HG02970 (cell line): ENCODE data around the gene RGS6.

Experiments
- ATAC-seq: cut with Tn5 transposase; IDR thresholded peaks from one replicate; pipeline ENCODE4 v1.9.1; 2021; ENCODE audit warnings: mild to moderate bottlenecking, moderate library complexity, moderate number of reproducible peaks; ENCODE audit not compliant: unreplicated experiment, low FRiP score

The RGS6 gene

DNA sequence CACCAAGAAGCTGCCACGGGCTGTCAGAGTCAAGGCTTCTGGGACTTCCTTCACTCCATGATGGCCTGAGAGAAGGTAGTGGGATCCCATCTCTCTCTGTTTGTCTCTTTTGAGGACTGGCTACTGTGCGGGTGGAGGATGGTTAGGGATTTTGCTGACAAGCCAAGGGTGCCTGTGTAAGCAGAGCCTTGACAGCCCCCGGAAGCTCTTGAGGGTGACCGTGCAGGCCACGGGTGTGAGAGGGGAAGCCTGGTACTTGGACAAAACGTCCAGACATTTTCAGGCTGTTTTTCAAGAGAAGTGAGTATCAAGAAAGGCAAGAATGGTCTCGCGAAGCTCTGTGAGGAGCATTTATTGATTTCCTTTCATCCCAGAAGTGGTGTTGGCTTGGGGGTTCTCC, 609.3 kb downstream of the RGS6 start:
- no peak for ATAC-seq

DNA sequence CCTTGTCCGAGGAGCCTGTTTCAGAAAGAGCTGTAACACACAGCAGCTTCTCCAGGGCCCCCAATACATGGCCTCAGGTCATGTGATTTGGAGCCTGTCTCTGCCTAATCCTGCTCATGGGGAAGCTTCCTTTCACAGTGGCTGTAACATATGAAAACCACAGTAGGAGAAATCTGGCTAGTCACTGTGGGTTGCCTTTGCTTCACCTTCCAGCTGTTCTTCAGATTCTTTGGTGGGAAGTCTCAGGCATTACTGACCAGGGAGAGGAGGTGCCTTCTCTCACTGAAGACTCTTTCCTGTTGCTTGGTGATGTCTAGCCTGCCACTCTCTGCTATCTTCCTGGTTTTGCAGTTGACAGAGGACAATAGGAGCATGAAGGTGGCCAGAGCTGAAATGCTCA, 611.1 kb downstream of the RGS6 start:
- no peak for ATAC-seq

DNA sequence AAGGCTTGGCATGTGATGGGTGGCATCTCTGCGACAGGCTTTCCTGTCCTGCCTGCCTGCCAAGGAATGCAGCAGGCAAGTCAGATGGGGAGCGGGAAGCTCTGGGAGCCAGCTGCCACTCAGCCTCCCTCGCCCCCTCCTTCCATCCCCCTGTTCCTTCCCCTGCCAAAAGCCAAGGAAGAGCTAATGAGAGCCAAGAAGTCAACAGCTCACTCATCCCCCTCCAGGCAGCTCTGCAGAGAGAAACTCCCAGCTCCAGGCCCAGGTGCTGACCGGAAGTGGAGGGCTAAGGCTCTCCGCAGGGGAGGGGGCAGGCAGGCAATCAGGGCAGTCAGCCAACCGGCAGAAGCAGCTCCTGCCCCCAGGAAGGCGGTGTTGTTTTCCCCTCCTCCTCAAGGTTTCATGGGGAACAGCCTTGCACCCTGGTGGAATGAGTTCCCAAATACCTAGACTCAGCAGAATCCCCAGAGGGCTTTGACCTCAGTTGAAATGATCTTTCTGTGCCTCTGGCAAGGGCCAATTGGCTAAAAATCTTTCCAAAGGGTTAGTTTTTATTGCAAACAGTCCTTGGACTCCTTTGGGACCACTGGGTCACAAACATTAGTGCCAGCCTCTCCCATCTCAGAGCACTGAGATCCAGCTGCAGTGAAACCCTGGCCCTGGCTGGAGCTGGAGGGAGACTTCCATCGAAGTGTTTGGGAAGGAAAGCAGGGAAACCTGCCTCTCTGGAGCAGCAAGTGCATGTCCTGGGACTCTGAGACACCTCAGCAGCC, 612.6 kb downstream of the RGS6 start:
- ATAC-seq, result no peak

DNA sequence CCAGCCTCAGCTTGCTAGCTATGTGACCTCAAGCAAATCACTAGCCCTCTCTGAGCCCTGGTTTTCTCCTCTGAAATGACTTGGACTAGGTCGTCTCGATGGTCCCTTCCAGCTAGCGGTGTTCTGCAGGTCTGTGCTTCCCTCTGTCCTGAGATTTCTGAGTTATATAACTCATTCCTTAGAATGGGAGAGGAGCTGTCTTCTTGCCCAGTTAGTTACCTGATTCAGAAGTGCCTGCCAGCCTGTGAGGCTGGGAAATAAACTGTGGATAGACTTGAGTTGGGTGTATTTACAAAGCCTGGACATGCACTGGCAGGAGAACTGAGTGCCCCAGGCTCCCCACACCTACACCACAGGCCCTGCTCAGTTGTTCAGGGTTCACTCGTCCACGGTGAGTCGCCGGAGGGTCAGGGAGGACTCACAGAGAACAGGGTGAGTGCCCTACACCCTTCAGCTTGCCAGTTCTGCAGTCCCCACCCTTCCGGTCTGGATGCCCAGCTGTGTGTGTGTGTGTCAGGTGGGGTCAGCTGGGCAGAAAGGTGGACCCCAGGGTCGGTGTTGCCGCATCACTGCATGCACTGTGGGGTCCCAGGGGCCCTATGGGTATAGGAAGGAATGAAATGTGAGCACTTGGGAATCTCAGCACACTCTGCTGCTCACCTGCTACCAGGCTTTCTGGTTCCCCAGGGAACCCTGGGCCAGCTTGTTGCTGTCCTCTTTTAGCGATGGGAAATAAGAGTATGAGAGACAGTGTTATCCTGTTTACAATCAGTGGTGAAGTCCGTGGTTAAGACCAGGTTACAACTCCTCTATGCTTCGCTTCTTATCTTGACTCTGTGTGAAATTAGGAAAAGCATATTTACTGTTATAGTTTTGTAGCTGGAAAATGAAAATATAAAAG, 613.4 kb downstream of the RGS6 start:
- no peak for ATAC-seq

DNA sequence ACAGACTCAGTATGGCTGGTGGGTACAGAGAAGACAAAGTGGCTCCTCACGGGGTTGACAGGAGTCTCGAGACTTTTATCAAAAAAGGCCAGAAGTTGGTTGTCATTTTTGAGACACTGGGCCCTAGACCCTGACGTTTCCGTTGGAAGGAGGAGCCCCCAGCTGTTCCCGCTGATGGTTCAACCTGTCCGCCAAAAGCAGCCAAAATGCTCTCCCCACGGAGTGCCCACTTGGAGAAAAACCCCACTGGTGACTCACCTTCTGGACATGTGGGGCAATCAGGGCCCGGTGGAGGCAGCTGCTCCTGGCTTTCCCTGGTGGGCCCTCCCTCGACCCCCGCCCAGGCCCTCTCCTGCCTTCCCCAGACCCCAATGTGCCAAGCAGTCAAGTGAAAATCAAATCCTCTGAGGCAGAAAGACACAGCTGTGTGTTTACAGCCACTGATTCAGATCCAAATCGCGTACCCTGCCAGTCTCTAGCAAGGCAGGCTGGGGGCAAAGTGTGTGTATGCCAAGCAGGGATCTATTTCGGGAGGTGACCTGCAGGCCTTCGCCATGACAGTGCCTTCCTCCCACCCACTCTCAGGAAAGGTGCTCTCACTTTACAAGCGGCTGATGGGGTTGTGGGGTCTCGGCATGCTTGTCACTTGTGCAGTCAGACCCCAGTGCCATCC, 614.3 kb downstream of the RGS6 start:
- no peak for ATAC-seq

DNA sequence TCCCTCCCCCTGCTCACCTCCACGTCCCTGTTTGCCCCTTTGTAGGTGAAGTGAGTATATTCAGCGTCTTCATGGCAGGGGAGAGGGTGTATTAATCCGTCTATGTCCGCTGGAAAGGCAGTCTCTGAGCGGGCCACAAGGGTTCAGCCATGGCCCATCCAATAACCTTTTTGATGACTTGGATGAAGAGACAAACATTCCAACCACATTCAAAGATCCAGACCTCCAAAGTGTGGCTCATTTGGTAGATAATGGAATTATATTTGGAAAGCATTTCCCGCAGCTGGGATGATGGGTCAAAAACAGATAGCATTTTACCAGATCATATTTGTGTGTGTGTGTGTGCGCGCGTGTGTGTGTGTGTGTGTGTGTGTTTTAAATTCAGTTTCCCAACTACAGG, 615.8 kb downstream of the RGS6 start:
- no peak for ATAC-seq

DNA sequence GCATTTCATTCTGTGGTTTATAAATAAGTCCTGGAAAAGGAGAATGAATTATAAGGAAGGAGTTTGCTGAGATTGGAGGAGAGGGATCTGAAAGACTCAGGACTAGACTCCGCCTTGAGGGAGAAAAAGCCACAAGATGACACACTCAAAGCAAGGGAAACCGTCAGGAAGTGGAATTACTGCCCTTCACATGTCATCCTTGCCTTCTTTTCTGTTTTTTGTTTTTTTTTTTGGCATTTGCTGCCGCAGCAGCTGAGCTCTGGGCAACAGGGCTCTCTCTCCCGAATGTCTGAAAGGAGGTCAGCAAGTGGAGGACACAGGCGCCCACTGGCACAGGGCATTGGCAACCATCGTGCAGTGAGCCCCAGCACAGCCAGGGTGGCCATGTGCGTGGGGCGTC, 616.8 kb downstream of the RGS6 start:
- ATAC-seq, result no peak

DNA sequence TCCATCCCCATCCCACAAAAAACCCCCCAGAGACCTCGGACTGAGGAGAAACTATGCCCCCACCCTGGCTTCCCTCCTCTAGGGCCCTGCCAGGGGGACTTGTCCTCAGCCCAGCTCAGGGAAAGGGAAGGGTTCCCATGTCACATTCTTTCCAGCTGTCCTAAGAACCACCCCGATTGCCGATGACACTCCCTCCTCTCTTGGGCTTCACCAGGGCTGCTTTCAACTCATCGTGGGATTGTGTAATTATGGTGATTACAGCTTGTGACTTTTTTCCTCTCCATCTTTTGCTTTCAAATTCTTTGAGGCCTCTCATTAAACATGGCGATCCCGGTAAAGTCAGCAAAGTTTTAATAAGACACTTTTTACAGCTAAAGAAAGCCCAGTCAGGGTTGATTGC, 617.6 kb downstream of the RGS6 start:
- no peak for ATAC-seq

DNA sequence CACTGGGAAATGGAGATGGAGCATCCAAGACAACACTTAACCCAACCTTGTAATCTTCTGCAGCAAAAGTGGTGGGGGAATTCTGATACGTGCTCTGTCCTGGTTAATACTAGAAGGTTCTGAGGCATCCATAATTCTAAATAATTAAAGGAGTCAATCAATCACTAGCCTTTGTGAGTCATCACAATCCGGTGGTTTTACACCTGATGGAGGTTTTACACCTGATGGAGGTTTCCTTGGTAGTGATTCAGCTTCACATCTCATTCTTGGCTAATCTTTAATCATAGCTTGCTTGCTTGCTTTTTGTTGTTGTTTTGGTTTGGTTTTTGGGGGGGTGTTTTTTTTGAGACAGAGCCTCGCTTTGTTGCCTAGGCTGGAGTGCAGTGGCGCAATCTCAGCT, 618.3 kb downstream of the RGS6 start:
- no peak for ATAC-seq

DNA sequence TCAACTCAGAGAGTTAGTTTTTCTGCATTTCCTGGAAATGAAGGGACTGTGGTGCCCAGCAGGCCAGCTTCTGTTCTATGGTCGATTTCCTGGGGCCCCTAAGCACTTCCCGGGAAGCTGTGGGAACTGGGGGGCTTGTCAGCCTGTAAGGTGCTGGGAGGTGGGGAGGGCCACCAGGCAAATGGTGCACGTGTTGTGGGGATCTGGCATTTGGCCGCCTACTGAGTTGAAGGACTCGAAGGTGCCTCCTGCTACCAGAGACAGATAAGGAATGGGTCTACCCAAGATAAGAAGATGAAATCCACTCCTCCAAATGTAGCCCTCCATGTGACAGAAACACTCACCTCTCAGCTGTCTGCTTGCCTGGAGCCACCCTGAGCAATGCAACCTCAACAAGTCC, 620.0 kb downstream of the RGS6 start:
- no peak for ATAC-seq

DNA sequence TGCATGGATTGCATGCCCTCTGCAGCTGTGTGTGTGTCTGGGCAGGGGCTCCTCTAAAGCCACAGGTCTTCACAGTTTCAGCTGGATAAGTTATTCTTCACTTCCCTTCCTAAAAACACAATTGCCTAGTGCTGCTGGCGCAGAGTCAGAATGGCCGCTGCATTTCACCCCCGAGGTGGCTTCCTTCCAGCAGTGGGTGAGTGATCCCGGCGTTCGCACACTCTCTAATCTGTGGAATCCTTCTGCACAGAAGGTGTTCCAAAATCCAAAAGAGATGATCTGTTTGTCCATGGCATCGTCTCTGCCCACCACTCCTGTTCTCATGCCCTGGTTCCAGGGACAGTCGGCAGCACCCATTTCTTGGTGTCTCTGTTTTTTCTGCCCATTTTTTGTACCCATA, 620.9 kb downstream of the RGS6 start:
- no peak for ATAC-seq

DNA sequence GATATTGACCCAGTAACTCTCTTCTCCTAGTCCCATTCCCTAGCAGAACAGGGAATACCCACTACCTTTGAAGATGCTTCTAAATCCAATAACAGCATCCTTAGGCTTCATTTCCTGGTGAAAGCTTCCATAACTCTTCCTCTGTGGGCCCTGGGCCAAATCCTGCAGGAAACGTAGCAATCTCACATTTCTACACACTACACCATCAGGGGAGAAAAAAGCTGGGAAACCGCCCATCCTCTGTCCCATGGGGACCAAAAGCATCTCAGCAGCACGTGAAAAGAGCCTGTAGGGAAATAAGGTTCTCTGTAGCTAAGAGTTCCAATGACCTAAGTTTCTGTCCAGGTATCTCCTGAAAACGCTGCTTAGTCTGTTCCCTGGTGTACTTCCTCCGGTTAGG, 621.4 kb downstream of the RGS6 start:
- no peak for ATAC-seq

DNA sequence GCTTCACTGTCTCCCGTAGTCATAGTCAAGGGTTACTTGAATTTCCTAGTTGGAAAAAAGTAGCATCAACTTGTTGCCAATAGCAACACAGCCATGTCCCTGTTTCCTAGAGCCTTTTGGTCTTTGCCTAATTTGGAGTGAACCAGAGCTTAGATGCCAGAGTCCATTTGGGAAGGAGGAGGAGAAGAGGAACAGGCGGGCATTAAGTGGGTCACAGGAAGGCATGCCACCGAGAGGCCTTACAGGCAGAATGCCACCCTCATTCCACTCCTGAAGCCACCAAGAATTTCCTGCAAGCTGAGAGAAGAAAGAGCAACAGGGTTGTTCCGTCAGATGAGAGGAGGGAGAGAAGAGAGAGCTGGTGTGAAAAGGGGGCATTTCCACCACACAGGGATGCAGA, 622.2 kb downstream of the RGS6 start:
- ATAC-seq, result no peak

DNA sequence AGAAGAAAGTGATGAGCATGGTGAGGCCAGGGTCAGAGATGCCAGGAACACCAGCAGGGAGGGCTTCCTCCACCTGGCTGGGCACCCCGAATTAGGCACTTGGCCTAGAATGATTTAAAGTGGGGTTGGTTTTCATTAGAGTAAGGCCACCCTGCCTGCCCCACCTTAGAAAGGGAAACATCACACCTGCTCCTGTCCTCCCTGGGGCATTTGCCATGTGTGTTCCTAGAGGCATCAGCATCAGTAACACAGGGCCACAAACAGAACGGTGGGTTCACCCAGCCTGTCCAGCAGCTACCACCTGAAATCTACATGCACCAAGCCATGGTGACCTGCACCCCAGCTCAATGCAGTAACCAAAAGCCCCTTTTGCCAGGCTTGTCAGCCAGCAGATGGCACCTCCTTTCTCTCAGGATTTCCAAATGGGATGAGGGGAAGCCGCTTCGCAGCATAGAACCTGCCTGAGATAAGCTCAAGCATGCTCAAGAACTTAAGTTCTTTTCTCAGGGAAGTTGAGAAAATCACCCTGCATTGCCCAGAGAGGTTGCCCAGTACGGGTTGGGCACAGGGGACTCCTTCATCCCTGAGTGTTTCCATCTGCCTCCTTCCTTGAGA, 622.9 kb downstream of the RGS6 start:
- no peak for ATAC-seq

DNA sequence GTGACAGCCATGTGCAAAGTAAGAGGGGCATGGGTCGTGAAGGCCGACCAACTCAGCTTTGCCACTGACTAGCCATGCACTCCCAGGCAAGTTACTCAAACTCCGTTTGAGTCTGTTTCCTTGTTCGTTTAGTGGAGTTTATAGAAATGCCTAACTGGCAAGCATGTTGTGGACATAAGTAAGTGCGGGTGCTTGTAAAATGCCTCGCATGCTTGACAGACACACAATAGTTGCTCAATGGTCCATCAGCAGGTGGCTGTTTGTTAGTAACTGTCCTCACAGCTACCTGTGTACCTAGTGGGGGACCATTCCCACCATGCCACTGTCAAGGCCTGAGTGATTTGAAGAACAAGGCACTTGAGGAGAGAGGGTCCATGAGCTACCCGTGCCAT, 623.4 kb downstream of the RGS6 start:
- no peak for ATAC-seq

DNA sequence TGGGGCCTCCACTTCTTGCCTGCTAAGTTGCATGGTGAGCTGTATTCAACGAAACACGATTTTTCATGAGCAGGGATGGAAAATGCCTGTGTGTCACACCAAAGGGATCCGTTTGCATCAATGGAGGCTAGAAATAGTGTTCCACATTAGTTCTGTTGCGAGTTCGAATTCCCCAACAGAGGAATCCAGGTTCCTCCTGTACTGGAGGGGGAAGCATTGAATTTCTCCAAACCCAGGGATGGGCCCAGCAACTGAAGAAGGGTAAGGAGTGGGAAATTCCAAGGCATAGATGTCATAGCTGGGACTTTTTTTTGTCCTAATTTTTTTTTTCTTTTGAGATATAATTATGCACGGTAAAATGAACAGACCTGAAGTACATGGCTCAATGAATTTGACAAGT, 625.4 kb downstream of the RGS6 start:
- no peak for ATAC-seq

DNA sequence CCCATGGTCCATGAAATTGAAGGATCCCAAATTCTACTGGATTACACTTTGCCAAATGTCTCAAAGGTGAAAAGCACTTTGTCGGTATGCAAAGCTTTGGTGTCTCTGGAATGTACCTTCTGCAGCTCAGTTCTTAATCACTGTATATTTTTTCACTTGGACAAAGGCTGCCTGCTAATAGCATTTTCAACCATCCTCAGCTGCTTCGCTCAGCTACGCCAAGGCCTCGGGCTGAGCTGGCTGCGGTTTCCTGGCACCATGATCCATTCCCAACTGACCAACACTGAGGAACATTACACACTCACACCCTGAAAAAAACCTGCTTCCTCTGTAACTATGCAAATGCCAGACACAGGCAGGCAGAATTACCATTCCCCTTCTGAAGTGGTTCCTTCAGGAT, 626.5 kb downstream of the RGS6 start:
- ATAC-seq, result no peak

DNA sequence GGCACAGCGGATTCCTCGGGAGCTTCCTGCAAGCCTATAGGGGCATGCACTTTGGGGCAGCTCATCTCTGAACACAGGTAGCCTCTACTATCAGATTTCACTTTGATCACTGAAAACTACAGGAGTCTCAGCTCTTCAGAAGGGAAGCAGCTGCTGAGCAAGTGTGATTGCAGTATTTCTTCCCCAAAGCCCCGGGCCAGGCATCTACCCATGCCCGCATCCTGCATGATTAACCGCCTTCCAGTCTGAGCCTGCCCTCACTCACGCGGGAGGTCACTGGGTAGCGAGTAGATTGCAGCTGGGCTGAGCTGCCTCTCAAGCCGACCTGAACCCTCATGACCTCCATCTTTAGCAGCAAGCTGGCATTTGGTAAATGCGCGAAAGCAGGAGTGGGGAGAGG, 627.0 kb downstream of the RGS6 start:
- no peak for ATAC-seq

DNA sequence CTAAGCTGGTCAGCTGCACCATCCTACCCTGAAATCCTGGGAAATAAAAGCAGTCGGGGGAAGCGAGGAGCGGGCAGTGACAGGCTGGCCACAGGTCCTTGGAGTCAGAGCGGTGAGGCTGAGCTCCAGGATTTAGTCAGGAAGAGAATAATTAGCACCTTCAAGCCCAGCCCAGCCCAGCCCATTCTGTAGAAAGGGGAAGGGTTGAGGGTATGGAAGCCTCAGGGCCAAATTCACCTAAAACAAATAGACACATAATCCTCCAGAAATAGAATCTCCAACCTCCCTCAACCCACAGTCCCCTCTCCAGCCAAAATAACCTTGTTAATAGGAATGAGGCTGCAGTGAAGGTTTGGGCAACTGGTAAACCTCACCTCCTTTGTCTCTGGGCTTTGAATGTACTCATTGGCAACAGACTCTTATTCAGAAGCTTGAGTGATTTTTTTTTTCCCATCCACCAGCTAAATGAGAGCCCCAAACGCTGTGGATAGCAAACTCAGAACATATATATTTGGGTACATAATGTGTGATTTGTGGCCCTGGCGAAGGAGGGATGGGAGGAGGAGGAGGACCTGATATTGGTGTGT, 627.5 kb downstream of the RGS6 start:
- no peak for ATAC-seq

DNA sequence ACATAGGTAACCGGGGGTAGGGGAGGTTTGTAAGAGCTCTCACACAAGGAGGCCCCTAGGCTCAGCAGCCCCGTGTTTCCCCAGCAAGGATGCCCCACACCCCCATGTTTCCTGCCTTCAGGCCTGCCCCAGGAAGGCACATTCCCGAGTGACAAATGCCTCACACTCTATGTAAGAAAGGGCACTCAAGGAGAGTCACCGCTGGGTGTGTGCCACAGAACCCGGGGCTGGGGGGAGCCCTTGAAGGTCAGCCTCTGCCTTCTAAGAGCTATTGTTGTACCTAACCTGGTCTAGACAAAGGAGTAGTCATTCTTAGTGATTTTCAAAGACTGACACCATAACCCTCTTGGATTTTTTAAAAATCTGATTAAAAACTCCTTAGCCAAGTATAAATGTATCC, 628.1 kb downstream of the RGS6 start:
- ATAC-seq, result no peak
